Measurements from ENCODE around the gene STK17A.
"Not testable (repeated sequence)": the region's sequence is repeated elsewhere in the genome, so short reads cannot be mapped to it uniquely, and the experiment has no call there.

Gene STK17A

DNA sequence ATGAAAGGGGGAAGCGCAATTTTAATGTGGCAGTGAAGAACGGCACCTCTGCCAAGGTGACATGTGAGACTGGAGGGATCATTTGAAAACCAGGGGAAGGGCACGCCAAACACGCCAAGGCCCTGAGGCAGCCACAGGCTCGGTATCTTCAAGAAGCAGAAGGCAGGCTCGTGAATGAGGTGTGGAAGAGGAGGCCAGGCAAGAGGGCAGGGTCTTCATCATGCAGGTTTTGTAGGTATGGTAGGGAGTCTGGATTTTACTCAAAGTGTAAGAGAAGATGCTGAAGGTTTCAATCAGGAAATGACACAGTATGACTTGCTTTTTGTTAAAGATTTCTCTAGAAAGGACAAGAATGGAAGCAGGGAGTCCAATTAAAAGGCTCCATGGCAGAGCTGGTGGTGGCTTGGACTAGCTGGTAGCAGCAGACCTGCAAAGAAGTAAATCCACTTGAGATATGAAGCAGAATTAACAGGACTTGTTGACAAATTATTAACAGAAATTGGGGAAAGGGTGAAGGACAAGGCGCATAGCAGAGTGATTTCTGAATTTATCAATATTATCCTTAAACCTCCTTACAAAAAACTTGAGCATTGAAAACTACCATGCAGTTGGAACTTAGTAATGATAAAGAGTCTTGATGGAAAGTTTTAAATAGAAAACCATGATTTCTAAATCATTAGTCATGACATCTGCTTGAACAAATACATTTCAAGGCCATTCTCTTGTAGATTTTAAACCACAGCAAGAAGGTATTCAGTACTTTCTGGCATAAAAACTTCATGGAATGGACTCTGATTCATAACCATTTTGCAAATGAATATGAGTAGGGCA is 76.0 kb downstream of the STK17A start:
- DNase-seq (ENCODE audit: low read depth), result peak; percentile 57

DNA sequence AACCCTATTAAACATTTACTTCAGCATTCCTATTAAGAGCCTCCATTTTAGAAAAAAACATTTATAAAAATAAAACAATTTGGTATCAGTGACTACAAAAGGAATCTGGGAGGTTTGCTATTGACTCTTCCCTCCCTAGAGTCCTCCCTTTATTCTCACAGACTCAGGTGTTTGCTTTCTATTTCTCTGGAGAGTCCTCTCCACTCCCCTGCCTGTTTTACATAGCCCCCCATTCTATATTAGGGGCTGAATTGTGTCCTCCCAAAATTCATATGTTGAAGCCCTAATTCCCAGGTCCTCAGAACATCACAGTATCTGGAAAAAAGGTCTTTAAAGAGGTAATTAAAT is 76.6 kb downstream of the STK17A start:
- DNase-seq (ENCODE audit: low read depth), result no peak

DNA sequence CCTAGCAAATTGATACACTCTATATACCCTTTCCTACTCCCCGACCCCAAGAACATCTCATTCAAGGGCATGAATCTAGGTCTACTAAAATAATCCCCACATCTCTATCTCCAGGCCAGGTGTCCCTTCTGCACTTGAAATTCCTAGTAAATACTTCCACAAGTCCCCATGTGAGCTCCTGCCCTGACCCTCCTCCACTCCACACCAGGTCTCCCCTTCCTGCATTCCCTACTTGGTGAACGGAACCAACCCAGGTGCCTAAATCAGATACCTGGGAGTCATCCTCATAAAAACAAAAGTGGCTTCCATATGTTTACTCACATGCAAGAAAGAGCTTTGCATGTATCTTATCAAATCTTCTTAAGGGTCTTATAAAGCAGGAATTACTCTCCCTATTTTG is 77.2 kb downstream of the STK17A start:
- DNase-seq (ENCODE audit: low read depth), result no peak

DNA sequence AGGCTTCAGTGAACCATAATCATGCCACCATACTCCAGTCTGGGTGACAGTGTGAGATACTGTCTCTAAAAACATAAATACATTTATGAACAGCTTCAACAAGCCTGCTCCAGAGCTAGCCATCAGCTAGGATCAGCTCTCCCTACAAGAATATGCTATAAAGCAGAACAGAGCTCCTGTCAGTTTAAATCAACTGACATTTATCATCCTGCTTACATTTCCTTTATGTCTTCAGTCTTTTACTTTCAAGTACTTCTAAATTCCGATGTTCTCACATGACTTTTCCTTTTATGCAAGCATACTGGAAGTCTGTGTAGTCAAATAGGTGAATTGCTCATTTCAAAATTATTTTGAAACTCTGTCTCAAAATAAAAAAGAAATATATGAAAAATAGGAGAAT is 81.8 kb downstream of the STK17A start:
- no peak for DNase-seq (ENCODE audit: low read depth)

DNA sequence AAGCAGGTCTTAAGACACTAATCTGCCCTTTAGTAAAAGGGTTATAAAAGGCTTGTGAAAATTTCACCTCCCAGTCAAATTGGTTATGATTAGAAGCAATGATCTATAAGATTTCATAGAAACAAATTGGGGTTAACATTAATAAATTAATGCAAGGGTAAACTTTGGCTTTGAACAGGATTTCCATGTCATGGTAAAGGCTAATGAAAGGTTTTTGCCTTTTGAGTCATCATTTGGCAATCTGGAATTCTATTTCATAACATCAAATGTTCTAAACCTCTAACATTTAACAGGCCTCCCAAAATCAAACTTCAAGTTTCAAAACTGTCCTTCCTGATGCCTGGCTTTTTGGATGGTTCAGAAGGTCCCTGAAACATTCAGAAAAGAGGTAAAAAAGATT is 84.0 kb downstream of the STK17A start:
- DNase-seq (ENCODE audit: low read depth), result no peak

DNA sequence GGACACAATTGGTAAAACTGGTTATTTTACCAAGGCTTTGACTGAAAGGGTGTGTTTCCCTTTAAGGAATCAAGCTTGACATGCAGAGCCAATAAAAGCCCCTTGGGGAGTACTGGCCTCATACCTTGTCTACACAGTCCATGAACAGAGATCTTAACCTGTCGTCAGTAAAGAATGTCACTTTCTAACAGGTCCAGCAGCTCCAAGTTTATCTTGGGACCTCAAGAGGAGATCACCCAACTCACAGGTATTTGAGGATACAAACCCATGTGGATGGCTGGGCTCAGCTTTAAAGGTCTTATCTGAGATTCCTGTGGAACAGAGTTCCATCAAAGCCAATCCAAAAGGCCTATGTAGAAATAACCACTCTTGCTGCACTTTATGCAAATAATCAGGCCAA is 85.1 kb downstream of the STK17A start:
- DNase-seq (ENCODE audit: low read depth), result no peak

DNA sequence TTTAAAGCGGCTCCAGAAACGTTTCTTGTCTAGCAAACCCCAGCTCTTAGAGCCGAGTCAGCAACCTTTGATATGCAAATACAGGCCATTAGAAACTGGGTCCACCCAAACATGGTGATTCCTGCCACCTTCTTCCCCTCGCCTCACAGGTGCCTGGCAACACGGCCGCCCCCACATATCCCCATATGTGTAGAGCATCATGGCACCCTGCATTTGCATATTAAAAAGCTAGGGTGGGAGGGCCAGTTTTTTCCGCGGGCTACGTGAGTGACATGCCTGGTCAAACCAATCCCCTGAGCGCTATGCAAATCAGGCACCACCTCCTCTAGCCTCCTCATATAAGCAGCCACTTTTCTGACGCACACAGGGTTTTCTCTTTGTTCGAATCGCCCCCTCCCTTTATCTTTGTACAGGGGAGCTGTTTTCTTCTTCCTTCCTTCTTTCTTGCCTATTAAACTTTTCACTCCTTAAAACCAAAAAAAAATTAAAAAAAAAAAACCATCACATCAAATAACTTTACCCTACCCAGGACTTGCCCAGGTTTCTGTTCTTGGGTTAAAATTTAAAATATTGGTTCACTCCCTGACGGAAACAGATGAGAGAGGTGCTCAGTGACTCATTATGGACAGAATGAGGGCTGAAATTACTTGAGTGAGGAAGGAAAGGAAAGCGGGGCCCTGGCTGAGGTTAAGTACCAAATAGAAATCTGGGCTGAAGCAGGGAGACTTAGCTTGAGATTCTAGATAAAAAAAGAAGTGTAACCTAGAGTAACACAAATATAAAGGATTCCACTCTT is 86.6 kb downstream of the STK17A start:
- no peak for DNase-seq (ENCODE audit: low read depth)

DNA sequence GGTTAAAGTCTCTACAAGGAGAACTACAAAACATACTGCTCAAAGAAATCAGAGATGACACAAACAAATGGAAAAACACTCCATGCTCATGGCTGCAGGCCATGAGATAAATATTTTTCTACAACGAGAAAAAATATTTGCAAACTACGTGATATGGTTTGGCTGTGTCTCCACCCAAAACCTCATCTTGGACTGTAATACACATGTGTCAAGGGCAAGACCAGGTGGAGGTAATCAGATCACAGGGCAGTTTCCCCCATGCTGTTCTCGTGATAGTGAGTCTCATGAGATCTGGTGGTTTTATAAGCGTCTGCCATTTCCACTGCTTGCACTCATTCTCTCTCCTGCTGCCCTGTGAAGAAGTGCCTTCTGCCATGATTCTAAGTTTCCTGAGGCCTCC is 88.6 kb downstream of the STK17A start:
- no peak for DNase-seq (ENCODE audit: low read depth)

DNA sequence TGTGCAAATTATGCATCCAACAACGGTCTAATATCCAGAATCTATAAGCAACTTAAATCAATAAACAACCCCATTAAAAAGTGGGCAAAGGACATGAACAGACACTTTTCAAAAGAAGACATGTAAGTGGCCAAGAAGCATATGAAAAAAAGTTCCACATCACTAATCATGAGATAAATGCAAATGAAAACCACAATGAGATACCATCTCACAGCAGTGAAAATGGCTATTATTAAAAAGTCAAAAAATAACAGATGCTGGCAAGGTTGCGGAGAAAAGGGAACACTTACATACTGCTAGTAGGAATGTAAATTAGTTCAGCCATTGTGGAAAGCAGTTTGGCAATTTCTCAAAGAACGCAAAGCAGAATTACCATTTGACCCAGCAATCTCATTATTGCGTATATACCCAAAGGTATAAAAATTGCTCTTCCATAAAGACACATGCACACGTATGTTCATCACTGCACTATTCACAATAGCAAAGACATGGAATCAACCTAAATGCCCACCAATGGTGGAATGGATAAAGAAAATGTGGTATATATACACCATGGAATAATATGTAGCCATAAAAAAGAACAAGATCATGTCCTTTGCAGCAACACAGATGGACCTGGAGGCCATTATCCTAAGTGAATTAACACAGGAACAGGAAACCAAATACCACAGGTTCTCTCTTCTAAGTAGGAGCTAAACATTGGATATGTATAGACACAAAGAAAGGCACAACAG is 90.5 kb downstream of the STK17A start:
- DNase-seq (ENCODE audit: low read depth), result not testable (repeated sequence)

DNA sequence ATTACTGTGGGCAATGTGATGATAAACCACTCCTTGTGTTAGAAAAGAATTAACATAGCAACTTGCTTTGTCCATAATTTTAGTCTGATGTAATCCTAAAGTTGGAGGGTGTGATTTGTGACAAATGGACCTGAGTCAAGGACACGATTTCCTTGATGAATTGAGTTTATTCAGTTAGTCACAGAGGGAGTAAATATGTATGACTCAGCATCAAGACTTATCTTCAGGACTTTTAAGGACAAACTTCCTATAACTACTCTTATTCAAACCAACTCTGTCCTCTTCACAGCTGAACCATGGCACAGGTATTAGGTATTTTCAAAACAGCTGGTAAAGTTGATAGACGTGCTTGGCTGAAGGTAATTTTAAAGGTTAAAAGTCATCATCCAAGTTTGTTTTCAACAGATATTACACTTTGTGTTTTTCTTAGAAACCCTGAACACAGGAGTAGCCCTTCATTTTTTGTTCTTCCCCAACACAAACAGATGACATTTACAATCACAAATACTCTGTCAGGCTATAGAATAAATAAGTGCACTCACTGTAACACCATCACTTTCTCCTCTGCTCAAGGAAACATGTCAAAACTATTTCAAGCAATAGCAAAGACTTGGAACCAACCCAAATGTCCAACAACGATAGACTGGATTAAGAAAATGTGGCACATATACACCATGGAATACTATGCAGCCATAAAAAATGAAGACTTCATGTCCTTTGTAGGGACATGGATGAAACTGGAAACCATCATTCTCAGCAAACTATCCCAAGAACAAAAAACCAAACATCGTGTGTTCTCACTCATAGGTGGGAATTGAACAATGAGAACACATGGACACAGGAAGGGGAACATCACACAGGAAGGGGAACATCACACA is 91.9 kb downstream of the STK17A start:
- DNase-seq (ENCODE audit: low read depth), result peak; percentile 83
